ENCODE data around the gene RAD9A.
A peak's percentile ranks its signal among the peaks of the same experiment; 100 is the strongest.
"Not testable (repeated sequence)": the region's sequence is repeated elsewhere in the genome, so short reads cannot be mapped to it uniquely, and the experiment has no call there.

The RAD9A gene

DNA sequence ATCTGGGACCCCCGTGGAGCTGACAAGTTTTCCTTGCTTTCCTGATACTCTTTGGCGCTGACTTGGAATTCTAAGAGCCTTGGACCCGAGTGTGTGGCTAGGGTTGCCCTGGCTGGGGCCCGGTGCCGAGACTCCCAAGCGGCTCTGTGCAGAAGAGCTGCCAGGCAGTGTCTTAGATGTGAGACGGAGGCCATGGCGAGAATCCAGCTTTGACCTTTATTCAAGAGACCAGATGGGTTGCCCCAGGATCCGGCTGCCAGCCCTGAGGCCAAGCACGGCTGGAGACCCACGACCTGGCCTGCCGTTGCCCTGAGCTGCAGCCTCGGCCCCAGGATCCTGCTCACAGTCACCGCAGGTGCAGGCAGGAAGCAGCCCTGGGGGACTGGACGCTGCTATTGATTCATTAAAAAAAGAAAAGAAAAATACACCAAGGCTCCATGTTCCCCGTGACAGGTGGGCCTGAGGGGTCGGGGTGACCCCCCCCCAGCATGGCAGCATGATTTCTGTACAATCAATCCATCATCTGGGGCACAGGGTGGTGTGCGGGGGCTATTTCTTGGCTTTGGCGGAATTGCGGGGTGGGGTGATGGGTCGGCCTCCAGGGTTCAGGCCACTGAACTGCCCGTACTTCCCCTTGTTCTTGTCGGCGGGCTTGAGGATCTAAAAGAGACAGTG lies 6.3 kb downstream of the RAD9A start:
- DNase-seq = no peak

DNA sequence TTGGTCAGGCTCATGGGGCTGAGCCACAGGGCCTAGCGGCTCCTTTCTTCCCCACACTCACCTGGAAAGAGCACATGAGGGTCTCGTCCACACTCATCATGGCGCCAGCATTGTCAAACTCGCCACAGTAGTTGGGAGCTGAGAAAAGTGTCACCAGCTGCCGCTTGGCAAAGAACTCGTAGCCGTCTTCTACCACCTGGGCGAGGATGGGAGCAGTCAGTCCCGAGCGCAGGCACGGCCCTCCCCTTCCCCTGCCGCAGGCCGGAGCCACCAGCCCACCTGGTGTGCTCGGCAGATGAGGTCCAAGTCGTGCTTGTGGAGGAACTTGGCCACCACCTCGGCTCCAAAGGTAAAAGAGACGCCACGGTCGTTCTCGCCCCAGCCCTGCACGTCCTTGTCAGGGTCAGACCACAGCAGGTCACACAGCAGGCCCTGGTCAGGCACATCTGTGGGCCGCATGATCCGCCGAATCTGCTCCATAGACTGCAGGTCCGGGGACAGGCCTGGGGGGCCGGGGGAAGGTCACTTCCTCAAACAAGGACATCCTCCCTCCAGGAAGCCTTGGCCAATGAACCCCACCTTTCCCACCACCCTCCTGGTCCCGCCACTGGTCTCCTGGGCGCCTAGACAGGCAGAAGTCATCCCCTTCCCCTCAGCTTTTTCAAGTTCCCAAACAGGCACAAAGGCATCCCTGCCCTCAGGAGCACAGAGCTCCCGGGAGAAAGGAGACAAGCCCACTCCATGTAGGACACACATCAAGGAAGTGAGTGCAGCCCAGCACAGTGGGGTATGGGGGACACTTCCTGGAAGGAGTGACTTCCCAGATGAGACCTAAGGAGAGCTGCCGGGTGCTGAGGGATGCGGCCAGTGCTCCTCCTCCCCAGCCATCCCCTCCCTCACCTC lies 7.1 kb downstream of the RAD9A start:
- DNase-seq = no peak

DNA sequence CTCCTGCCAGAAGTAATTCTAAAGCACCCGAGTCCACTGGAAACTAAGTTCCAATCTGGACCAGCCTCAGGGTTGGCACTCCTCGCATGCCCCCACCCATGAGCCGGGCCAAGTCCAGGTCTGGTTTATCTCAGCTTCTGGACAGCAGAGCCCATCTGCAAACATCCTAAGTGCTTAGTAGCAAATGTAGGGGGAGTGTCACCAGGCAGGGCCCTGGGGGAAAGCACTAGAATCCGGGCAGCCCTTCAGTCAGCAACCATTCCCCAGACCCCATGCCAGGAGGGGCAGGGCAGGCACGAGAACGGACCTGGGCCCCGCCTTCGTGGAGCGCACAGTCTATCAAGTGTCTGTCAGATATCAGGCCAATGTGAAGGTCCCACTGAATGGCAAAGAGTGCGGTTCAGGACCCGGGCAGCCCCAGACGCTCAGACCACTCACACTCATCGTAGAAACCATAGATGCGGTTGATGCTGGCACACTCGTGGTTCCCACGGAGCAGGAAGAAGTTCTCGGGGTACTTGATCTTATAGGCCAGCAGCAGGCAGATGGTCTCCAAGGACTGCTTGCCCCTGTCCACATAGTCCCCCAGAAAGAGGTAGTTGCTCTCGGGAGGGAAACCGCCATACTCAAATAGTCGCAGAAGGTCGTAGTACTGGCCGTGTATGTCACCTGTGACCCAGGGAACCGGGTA lies 8.6 kb downstream of the RAD9A start:
- DNase-seq = no peak

- DNase-seq = no peak
Observed at GRCh38 chr11:67400942-67401494, 9.2 kb downstream of the RAD9A start.

GRCh38 chr11:67401495-67402191 lies 9.9 kb downstream of the RAD9A start, which contains the start of gene PPP1CA:
PPP1CA (minus strand) TSS chr11:67401858; CDS start chr11:67401782, 76 bp downstream.
- peak; percentile 87 to 95 for DNase-seq

DNA sequence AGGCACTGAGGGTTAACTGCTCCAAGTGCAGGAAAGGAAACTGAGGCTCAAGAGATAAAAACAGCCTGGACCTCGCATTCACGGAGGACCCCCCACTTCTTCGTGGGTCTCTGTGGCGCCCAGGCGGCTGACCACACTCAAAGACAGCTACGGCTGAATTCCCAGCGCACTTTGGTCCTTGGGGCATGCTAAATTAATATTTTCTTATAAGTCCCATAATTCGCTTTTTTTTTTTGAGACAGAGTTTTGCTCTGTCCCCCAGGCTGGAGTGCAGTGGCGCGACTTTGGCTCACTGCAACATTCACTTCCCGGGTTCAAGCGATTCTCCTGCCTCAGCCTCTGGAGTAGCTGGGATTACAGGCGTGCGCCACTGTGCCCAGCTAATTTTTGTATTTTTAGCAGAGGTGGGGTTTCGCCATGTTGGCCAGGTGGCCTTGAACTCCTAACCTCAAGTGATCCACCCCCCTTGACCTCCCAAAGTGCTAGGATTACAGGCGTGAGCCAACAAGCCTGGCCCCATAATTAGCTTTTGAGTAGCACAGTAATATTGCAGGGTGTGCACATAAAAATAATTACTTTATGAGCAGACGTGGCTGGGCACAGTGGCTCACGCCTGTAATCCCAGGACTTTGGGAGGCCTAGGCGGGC lies 10.5 kb downstream of the RAD9A start:
- not testable (repeated sequence) for DNase-seq

DNA sequence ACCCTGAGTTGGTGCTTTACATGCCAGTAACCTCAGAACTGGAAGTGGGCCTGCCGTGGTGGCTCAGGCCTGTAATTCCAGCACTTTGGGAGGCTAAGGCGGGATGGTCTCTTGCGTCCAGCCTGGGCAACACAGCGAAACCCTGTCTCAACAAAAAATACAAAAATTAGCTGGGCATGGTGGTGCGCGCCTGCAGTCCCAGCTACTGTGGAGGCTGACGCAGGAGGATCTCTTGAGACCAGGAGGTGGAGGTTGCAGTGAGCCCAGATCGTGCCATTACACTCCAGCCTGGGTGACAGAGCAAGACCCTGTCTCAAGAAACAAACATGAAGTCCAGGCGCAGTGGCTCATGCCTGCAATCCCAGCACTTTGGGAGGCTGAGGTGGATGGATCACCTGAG lies 11.3 kb downstream of the RAD9A start:
- not testable (repeated sequence) for DNase-seq

- DNase-seq = no peak
Observed at GRCh38 chr11:67404515-67405195, 12.9 kb downstream of the RAD9A start.

DNA sequence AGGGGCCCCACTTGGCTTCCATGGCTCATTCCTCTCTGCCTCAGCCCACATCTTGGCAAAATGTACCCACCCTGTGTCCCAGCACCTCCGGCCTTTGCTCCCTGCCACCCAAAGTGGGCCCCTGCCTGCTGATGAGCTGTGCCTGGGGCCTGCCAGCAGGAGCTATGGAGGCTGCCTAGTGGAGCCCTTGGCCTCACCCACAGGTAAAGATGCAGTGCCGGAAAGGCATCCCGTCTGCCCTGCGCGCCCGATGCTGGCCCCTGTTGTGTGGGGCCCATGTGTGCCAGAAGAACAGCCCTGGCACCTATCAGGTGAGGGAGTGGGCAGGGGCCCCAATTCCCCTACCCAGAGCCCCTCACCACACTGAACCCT lies 13.4 kb downstream of the RAD9A start:
- no peak for DNase-seq

- DNase-seq = no peak
Observed at GRCh38 chr11:67405688-67406339, 14.0 kb downstream of the RAD9A start.

DNA sequence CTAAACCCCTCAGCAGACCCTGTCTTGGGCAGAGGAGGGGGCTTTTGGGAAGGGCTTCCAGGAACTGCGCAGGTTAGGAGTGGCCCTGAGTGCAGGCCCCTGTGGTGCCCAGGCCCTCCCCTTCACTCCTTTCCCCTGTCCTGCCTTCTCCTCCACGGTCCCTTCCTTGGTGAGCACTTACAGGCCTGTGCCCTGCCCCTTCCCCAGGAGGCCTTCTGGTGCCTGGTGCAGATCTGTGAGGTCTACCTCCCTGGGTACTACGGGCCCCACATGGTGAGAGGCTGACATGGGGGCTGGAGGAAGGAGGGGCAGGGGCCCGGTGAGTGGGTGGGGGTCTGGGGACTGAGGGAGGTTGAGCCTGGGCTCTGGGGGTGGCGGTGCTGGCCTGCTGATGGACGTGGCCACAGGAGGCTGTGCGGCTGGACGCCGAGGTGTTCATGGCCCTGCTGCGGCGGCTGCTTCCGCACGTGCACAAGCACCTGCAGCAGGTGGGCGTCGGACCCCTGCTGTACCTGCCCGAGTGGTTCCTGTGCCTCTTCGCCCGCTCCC lies 14.7 kb downstream of the RAD9A start:
- no peak for DNase-seq

GRCh38 chr11:67406969-67407687 lies 15.3 kb downstream of the RAD9A start:
- DNase-seq = no peak

GRCh38 chr11:67407688-67408163 lies 15.9 kb downstream of the RAD9A start:
- DNase-seq = no peak

DNA sequence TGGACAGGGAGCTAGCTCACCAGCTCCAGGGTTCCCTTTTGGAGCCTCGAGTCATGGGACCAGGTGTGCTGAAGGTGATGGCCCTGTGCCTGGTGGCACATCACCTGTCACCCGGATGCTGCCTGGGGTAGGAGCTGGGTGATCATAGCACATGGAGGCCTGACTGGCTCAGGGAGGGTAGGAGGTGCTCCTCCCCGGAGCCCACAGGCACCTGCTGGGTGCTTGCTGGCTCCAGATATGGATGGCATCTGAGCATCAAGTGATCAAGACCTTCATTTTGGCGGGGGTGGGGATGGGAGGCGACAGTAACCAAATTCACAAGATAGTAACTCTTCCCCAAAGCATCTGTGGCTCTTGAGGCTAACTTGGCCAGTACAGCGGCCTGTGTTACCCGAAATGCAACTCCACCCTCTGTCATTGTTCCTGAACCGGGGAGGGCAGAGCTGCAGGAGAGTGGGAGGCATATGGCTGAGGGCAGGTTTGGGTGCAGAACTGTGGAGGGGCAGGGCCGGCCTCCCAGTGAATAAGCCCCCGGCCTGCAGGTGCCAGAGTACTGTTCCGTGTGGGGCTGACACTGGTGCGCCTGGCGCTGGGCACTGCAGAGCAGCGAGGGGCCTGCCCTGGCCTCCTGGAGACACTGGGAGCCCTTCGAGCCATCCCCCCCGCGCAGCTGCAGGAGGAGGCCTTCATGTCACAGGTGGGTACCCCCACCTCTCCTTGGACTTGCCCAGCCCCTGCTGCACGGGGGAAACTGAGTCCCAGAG lies 16.8 kb downstream of the RAD9A start:
- DNase-seq = no peak

DNA sequence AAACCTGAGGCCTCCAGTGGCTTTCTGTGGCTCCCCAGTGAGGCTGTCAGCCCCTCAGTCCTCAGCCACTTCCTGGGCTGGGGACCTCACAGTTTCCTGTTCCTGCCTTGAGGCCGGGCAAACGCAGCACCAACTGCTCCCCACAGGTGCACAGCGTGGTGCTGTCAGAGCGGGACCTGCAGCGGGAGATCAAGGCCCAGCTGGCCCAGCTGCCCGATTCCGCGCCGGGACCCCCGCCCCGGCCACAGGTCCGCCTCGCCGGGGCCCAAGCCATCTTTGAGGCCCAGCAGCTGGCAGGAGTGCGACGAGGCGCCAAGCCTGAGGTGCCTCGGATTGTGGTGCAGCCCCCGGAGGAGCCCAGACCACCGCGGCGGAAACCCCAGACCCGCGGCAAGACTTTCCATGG lies 17.5 kb downstream of the RAD9A start:
- peak; percentile 78 to 85 for DNase-seq

- no peak for DNase-seq
Observed at GRCh38 chr11:67409781-67410368, 18.1 kb downstream of the RAD9A start.

DNA sequence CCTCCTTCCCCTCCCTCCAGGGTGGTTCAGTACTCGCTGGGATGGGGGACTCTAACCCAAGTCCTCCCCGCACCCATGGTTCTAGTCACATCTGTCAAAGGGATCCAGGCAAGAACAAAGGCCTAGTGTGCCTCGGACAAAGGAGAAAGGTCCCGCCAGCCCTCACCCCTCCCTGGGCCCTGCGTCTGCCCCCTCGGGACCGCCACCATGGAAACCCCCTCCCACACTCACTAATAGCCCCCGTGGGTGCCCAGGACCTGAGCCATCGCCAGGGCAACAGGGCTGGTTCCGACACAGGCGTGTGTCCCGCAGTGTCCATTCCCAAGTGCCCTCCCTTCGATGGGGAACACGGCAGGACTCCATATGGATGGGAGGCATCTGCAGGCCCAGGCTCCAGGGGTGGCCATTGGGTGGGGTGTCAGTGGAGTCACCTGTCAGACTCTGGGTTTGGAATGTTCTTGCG lies 18.6 kb downstream of the RAD9A start:
- DNase-seq = no peak

Data from Kasumi-1 (cell line).